Keratinocyte (primary cell): ENCODE measurements around the gene SHCBP1.

ENCODE experiments used
- EZH2 ChIP-seq: IDR thresholded peaks from one replicate; pipeline ENCODE4 v1.6.1; 2012; ENCODE audit warnings: inconsistent platforms, mild to moderate bottlenecking, low read length, moderate library complexity
- TF ChIP-seq, protein P1 (sequence below), 3 experiments: IDR thresholded peaks in 1 of 3; conservative IDR thresholded peaks in 1 of 3; optimal IDR thresholded peaks in 1 of 3; 2 replicates in 2 of 3; 3 replicates in 1 of 3; pipeline versions ENCODE3 to v1.5.1; 2011; ENCODE audit warnings: low read length in 3 of 3, mild to moderate bottlenecking in 3 of 3, moderate library complexity in 2 of 3, control low read depth in 1 of 3, inconsistent platforms in 1 of 3; ENCODE audit not compliant: insufficient read depth in 2 of 3; ENCODE audit errors: extremely low read depth in 1 of 3

DNA sequence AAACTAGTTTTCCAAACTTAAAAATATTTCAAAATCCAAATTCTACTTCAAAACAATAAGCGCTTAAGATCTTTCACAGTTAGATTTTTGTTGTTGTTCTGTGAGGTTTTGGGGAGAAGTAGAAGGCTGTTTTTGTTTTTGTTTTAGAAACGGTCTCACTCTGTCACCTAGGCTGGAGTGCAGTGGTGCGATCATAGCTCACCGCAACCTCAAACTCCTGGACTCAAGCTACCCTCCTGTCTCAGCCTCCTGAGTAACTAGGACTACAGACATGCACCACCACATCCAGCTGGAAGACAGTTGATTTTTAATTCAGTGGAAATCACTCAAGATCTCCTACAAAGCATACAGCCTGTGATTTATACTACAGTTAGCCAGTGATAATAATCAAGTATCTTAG lies 2.7 kb downstream of the SHCBP1 start:
- TF ChIP-seq, protein P1, sequence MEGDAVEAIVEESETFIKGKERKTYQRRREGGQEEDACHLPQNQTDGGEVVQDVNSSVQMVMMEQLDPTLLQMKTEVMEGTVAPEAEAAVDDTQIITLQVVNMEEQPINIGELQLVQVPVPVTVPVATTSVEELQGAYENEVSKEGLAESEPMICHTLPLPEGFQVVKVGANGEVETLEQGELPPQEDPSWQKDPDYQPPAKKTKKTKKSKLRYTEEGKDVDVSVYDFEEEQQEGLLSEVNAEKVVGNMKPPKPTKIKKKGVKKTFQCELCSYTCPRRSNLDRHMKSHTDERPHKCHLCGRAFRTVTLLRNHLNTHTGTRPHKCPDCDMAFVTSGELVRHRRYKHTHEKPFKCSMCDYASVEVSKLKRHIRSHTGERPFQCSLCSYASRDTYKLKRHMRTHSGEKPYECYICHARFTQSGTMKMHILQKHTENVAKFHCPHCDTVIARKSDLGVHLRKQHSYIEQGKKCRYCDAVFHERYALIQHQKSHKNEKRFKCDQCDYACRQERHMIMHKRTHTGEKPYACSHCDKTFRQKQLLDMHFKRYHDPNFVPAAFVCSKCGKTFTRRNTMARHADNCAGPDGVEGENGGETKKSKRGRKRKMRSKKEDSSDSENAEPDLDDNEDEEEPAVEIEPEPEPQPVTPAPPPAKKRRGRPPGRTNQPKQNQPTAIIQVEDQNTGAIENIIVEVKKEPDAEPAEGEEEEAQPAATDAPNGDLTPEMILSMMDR (optimal IDR thresholded peaks at IDR 0.05 in 1 of 3, IDR thresholded peaks at IDR 0.05 in 1 of 3, conservative IDR thresholded peaks at IDR 0.05 in 1 of 3; ENCODE audit: extremely low read depth in 1 of 3, insufficient read depth in 2 of 3, low read length in 3 of 3), result no peak
- TF ChIP-seq EZH2, result no peak
